H1 (cell line): Measurements from ENCODE around the gene EPG5. TPM values are rescaled to one million over a fixed set of nuclear protein-coding genes. Genes with fewer than 3 reads are reported as not detected.

Experiments used
- CTCF ChIA-PET: fragments of 300-600 bp; sonication (Branson Sonifier 250); formaldehyde crosslinking; loops from one replicate; lab custom pipeline; 2021; ENCODE audit not compliant: partially characterized antibody; lab: Charles Lee
- POLR2A ChIA-PET: fragments of 300-600 bp; sonication (Branson Sonifier 250); formaldehyde crosslinking; loops from one replicate; lab custom pipeline; 2021; ENCODE audit warnings: inconsistent platforms; ENCODE audit not compliant: partially characterized antibody; lab: Charles Lee
- DNase-seq, 2 experiments: peaks; one replicate each; pipeline versions ENCODE4 v3.0.0 to v3.0.0-alpha.2; 2010 to 2022; ENCODE audit warnings: low spot score in 2 of 2, low read depth in 1 of 2, mixed read lengths in 1 of 2
- FAIRE-seq: peaks from 2 replicates; lab custom pipeline; 2011; peaks lifted over from hg19 to GRCh38; lab: Jason Lieb, UNC
- H2AFZ ChIP-seq: 2 replicates; pipeline ENCODE4 v1.8.1; 2012; ENCODE audit warnings: low read length, inconsistent platforms
- H2AK5ac ChIP-seq: 2 replicates; pipeline ENCODE4 v1.6.1; 2013; ENCODE audit warnings: low read depth, low read length
- H2BK120ac ChIP-seq: replicated peaks from 2 replicates; pipeline ENCODE3; 2013; ENCODE audit warnings: low read depth, low read length, inconsistent platforms
- H2BK12ac ChIP-seq: 2 replicates; pipeline ENCODE4 v1.6.1; 2013; ENCODE audit warnings: low read depth, low read length
- H2BK15ac ChIP-seq: 2 replicates; pipeline ENCODE4 v1.6.1; 2013; ENCODE audit warnings: low read length
- H2BK20ac ChIP-seq: 2 replicates; pipeline ENCODE4 v1.6.1; 2013; ENCODE audit warnings: low read length
- H2BK5ac ChIP-seq: 2 replicates; pipeline ENCODE4 v1.6.1; 2013; ENCODE audit warnings: low read depth, low read length
- H3K14ac ChIP-seq: 2 replicates; pipeline ENCODE4 v1.6.1; 2013; ENCODE audit warnings: inconsistent platforms; ENCODE audit not compliant: insufficient read length
- H3K18ac ChIP-seq: 2 replicates; pipeline ENCODE4 v1.6.1; 2013; ENCODE audit warnings: low read length; ENCODE audit errors: extremely low read depth
- H3K23ac ChIP-seq: 2 replicates; pipeline ENCODE4 v1.6.1; 2013; ENCODE audit warnings: inconsistent platforms; ENCODE audit not compliant: insufficient read length
- H3K23me2 ChIP-seq: 2 replicates; pipeline ENCODE4 v1.6.1; 2013; ENCODE audit warnings: low read depth, low read length
- H3K27ac ChIP-seq: 2 replicates; pipeline ENCODE4 v1.6.1; 2011; ENCODE audit warnings: low read depth, low read length, inconsistent platforms
- H3K27me3 ChIP-seq, 4 experiments: replicated peaks in 1 of 4; 1 replicate in 1 of 4; 2 replicates in 3 of 4; pipeline versions ENCODE4 v1.6.1 to v1.8.1; 2011 to 2013; ENCODE audit warnings: low read length in 3 of 4, mild to moderate bottlenecking in 3 of 4, inconsistent platforms in 2 of 4, mixed read lengths in 2 of 4, moderate library complexity in 1 of 4; ENCODE audit not compliant: control insufficient read depth in 3 of 4, insufficient read depth in 3 of 4; ENCODE audit errors: extremely low read depth in 1 of 4
- H3K36me3 ChIP-seq, 4 experiments: 2 replicates each; pipeline versions ENCODE4 v1.6.1 to v1.8.1; 2011 to 2013; ENCODE audit warnings: mild to moderate bottlenecking in 4 of 4, low read length in 3 of 4, moderate library complexity in 2 of 4, control low read depth in 1 of 4, inconsistent platforms in 1 of 4; ENCODE audit not compliant: insufficient read depth in 4 of 4, control insufficient read depth in 2 of 4
- H3K4ac ChIP-seq: replicated peaks from 2 replicates; pipeline ENCODE3; 2013; ENCODE audit warnings: low read length, low read depth, mixed read lengths, inconsistent platforms; ENCODE audit not compliant: insufficient read length
- H3K4me1 ChIP-seq, 4 experiments: replicated peaks in 1 of 4; 1 replicate in 1 of 4; 2 replicates in 3 of 4; pipeline versions ENCODE4 v1.6.1 to v1.8.1; 2011 to 2013; ENCODE audit warnings: low read length in 3 of 4, inconsistent platforms in 2 of 4, mixed read lengths in 1 of 4; ENCODE audit not compliant: insufficient read depth in 4 of 4, control insufficient read depth in 3 of 4
- H3K4me2 ChIP-seq, 2 experiments: 2 replicates each; pipeline versions ENCODE4 v1.6.1 to v1.8.1; 2011 to 2013; ENCODE audit warnings: low read depth in 2 of 2, low read length in 2 of 2, control low read depth in 1 of 2, inconsistent platforms in 1 of 2, mild to moderate bottlenecking in 1 of 2; ENCODE audit not compliant: insufficient read depth in 1 of 2
- H3K4me3 ChIP-seq, 4 experiments: fragments of 200-600, 300-600 bp in 1 of 4; sonication (generic), shearing (Covaris generic), sonication (Bioruptor Twin) in 1 of 4; 2 replicates each; pipeline versions ENCODE4 v1.5.1 to v1.8.1; 2011 to 2016; ENCODE audit warnings: low read length in 4 of 4, low read depth in 3 of 4, control low read depth in 2 of 4, inconsistent platforms in 2 of 4, mild to moderate bottlenecking in 2 of 4, mixed read lengths in 1 of 4, moderate library complexity in 1 of 4; ENCODE audit not compliant: insufficient read depth in 2 of 4; ENCODE audit errors: extremely low read depth in 1 of 4
- H3K56ac ChIP-seq: replicated peaks from 2 replicates; pipeline ENCODE3; 2013; ENCODE audit warnings: low read depth, mild to moderate bottlenecking, mixed read lengths, low read length, inconsistent platforms; ENCODE audit not compliant: insufficient read length
- H3K79me1 ChIP-seq: 2 replicates; pipeline ENCODE4 v1.6.1; 2013; ENCODE audit warnings: low read depth, low read length, control low read depth
- H3K79me2 ChIP-seq, 2 experiments: 2 replicates each; pipeline versions ENCODE4 v1.6.1 to v1.8.1; 2012 to 2013; ENCODE audit warnings: low read length in 2 of 2, mild to moderate bottlenecking in 2 of 2, inconsistent platforms in 1 of 2; ENCODE audit not compliant: insufficient read depth in 2 of 2, control insufficient read depth in 1 of 2
- H3K9ac ChIP-seq, 4 experiments: replicated peaks in 1 of 4; 1 replicate in 1 of 4; 2 replicates in 3 of 4; pipeline versions ENCODE4 v1.6.1 to v1.8.1; 2011 to 2013; ENCODE audit warnings: low read depth in 3 of 4, low read length in 3 of 4, control low read depth in 2 of 4, mild to moderate bottlenecking in 2 of 4, moderate library complexity in 2 of 4, inconsistent platforms in 1 of 4; ENCODE audit errors: extremely low read depth in 1 of 4
- H3K9me3 ChIP-seq, 2 experiments: 2 replicates each; pipeline versions ENCODE4 v1.6.1 to v1.8.1; 2012 to 2013; ENCODE audit warnings: mild to moderate bottlenecking in 2 of 2, moderate library complexity in 2 of 2, control low read depth in 1 of 2, inconsistent platforms in 1 of 2, low read depth in 1 of 2, low read length in 1 of 2, mixed read lengths in 1 of 2; ENCODE audit not compliant: insufficient read depth in 2 of 2
- H4K20me1 ChIP-seq, 2 experiments: replicated peaks in 1 of 2; 2 replicates each; pipeline versions ENCODE3 to v1.8.1; 2011 to 2013; ENCODE audit warnings: inconsistent platforms in 2 of 2, low read length in 2 of 2, mild to moderate bottlenecking in 1 of 2; ENCODE audit not compliant: insufficient read depth in 2 of 2, control insufficient read depth in 1 of 2
- H4K5ac ChIP-seq: 2 replicates; pipeline ENCODE4 v1.6.1; 2013; ENCODE audit warnings: low read length, low read depth, mixed read lengths, inconsistent platforms; ENCODE audit not compliant: insufficient read length
- H4K8ac ChIP-seq: 2 replicates; pipeline ENCODE4 v1.8.0; 2013; ENCODE audit warnings: mild to moderate bottlenecking, moderate library complexity, low read length, inconsistent platforms; ENCODE audit not compliant: insufficient read depth; ENCODE audit errors: extremely low read depth
- H4K91ac ChIP-seq: replicated peaks from 2 replicates; pipeline ENCODE3; 2013; ENCODE audit warnings: low read length, mixed read lengths, inconsistent platforms; ENCODE audit not compliant: insufficient read length
- CTCF ChIP-seq, 3 experiments: IDR thresholded peaks; 1 replicate in 2 of 3; 2 replicates in 1 of 3; pipeline versions ENCODE4 v1.5.1 to v1.6.1; 2011; ENCODE audit warnings: low read length in 3 of 3, mild to moderate bottlenecking in 3 of 3, inconsistent platforms in 2 of 3, low read depth in 1 of 3, moderate library complexity in 1 of 3; ENCODE audit not compliant: insufficient read depth in 1 of 3; ENCODE audit errors: control extremely low read depth in 1 of 3
- E2F6 ChIP-seq: IDR thresholded peaks from 2 replicates; pipeline ENCODE4 v1.6.1; 2012; ENCODE audit warnings: inconsistent platforms
- HDAC2 ChIP-seq, 2 experiments: fragments of 300-600 bp in 1 of 2; sonication (generic) in 1 of 2; IDR thresholded peaks; 2 replicates each; pipeline ENCODE4 v1.6.1; 2011 to 2012; ENCODE audit warnings: low read depth in 2 of 2, low read length in 2 of 2, mild to moderate bottlenecking in 2 of 2, moderate library complexity in 2 of 2, borderline replicate concordance in 1 of 2, inconsistent platforms in 1 of 2
- JUND ChIP-seq: IDR thresholded peaks from 2 replicates; pipeline ENCODE4 v1.6.1; 2011; ENCODE audit warnings: mild to moderate bottlenecking, improper control_type of control experiment, low read length
- RBBP5 ChIP-seq: IDR thresholded peaks from 2 replicates; pipeline ENCODE4 v1.7.1; 2012; ENCODE audit warnings: low read depth, mild to moderate bottlenecking, inconsistent platforms, low read length, moderate library complexity, borderline replicate concordance
- SIX5 ChIP-seq: IDR thresholded peaks from 2 replicates; pipeline ENCODE4 v1.6.1; 2011; ENCODE audit warnings: mild to moderate bottlenecking, low read depth, low read length
- SRF ChIP-seq: IDR thresholded peaks from 2 replicates; pipeline ENCODE4 v1.6.1; 2011; ENCODE audit warnings: mild to moderate bottlenecking, low read depth, low read length, moderate library complexity
- TAF1 ChIP-seq: IDR thresholded peaks from 2 replicates; pipeline ENCODE4 v1.6.1; 2011; ENCODE audit warnings: mild to moderate bottlenecking, low read depth, low read length
- TAF7 ChIP-seq: optimal IDR thresholded peaks from 2 replicates; pipeline ENCODE3; 2011; ENCODE audit warnings: low read depth, mild to moderate bottlenecking, inconsistent platforms, low read length, moderate library complexity, borderline replicate concordance
- TBP ChIP-seq: IDR thresholded peaks from 2 replicates; pipeline ENCODE4 v1.6.1; 2011; ENCODE audit warnings: low read depth, low read length, improper control_type of control experiment
- TCF12 ChIP-seq: IDR thresholded peaks from 2 replicates; pipeline ENCODE4 v1.6.1; 2011; ENCODE audit warnings: low read depth, mild to moderate bottlenecking, low read length
- WGBS, 2 experiments: shearing (Covaris generic) in 1 of 2; methylation state at CpG; one replicate each; pipeline versions ENCODE4 v1.1.6 to v1.1.7; 2013 to 2015; ENCODE audit warnings: low lambda C conversion rate in 2 of 2, mixed read lengths in 2 of 2, inconsistent platforms in 1 of 2, low coverage in 1 of 2, missing lambda C conversion rate in 1 of 2; ENCODE audit not compliant: insufficient replicate concordance in 2 of 2, insufficient coverage in 1 of 2, insufficient read length in 1 of 2; ENCODE audit errors: extremely low coverage in 1 of 2, missing lambda C conversion rate in 1 of 2; 5-methylcytosine and 5-hydroxymethylcytosine counted together
- polyA plus RNA-seq, 7 experiments: library from polyadenylated mRNA; depleted of rRNA in 3 of 7; stranded (reverse) in 5 of 7; unstranded in 2 of 7; fragments of >200 nt in 5 of 7; fragments of 200-250 nt in 2 of 7; gene quantifications; 1 replicate in 5 of 7; 2 replicates in 1 of 7; 4 replicates in 1 of 7; pipeline versions ENCODE4 v1.2.1 to v1.2.3, GENCODE V29; 2011 to 2013; ENCODE audit warnings: missing spikeins in 2 of 7, mixed read lengths in 2 of 7
- total RNA-seq: library from RNA; stranded (reverse); fragmentation: NEBNext Ultra II Directional; extraction: Animal tissue kit (Norgen Biotek cat#: 25700); gene quantifications from 2 replicates; pipeline ENCODE4 v1.2.1, GENCODE V29; 2021

Gene EPG5
- total and polyA plus RNA-seq, 2 of the 8 experiments (the other 6 are each of a cell fraction or from before 2014, with no cell fraction given) = 14.1 to 18.3 TPM

DNA sequence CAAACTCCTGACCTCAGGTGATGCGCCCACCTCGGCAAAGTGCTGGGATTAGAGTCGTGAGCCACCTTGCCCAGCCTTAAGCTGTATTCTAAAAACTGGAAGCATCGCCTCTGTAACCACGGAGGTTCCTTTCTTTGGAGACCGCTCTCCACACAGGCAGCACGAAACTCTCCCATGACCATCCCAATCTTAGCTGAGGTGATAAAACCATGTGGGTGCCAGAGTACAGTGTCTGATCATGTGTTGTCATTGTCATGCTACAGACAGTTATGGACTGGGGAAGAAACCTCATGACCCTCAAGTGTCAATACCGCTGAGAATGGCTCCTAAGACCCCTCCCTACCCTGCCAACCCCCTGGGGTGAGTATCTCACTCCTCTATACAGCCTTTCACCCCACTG lies 41.4 kb upstream of the EPG5 start:
- Histone ChIP-seq H3K4me2 (no peak overlapping the region), H3K79me2 (no peaks in the 10 kb centered on the region), H3K4me3 (no peak overlapping the region), H4K91ac (no peak overlapping the region), H2BK15ac (no peak overlapping the region), H2BK5ac (no peak overlapping the region), H2BK12ac (no peak overlapping the region), H3K79me1 (no peaks in the 10 kb centered on the region), H2BK120ac (no peak overlapping the region), H3K27me3 (no peaks in the 10 kb centered on the region), H3K4ac (no peak overlapping the region), H3K36me3 (no peaks in the 10 kb centered on the region), H3K9me3 (no peaks in the 10 kb centered on the region), H3K9ac (no peak overlapping the region), H2AK5ac (no peak overlapping the region), H4K8ac (no peak overlapping the region), H3K56ac (no peak overlapping the region), H3K14ac (no peak overlapping the region), H3K23ac (no peak overlapping the region), H3K23me2 (no peaks in the 10 kb centered on the region), H3K27ac (no peak overlapping the region), H2AFZ (no peak overlapping the region), H4K20me1 (no peaks in the 10 kb centered on the region), H3K4me1 (no peaks in the 10 kb centered on the region), H3K18ac (no peak overlapping the region), H2BK20ac (no peak overlapping the region), H4K5ac (no peak overlapping the region)
- CTCF ChIA-PET = interaction anchor here (1.3 to 2.8 kb wide), 2 partner anchors 11 to 64 kb away, joined by 3 to 7 read pairs; partner anchors contain the start of gene PSTPIP2
- POLR2A ChIA-PET = interaction anchor here (1.2 to 1.7 kb wide), 2 partner anchors 11 to 18 kb away, joined by 3 to 4 read pairs; no protein-coding TSS in a partner anchor
- 97% methylated on average over 8 of the region's 8 CpGs; no CpG with 5 or more reads in 1 of the 2 experiments for WGBS, 2 experiments
- no peak for DNase-seq
- no peak for FAIRE-seq
- TF ChIP-seq TBP (no peak), TCF12 (no peak), E2F6 (no peak), TAF1 (no peak), SIX5 (no peak), RBBP5 (no peak), JUND (no peak), HDAC2 (IDR thresholded peaks at IDR 0.05; ENCODE audit: borderline replicate concordance in 1 of 2, low read depth in 2 of 2, low read length in 2 of 2) (no peak), CTCF (IDR thresholded peaks at IDR 0.05; ENCODE audit: control extremely low read depth in 1 of 3, insufficient read depth in 1 of 3, low read depth in 1 of 3, low read length in 3 of 3) (no peak), SRF (no peak), TAF7 (no peak)
